K562 (cell line): ENCODE measurements around the gene COL6A2.

ENCODE experiments used
- CBFA2T2 ChIP-seq: fragments of 450-650 bp; conservative IDR thresholded peaks from 2 replicates; pipeline ENCODE4 v1.6.1; 2017; ENCODE audit warnings: mild to moderate bottlenecking
- CCNT2 ChIP-seq: IDR thresholded peaks from 2 replicates; pipeline ENCODE4 v1.6.1; 2011; ENCODE audit warnings: borderline replicate concordance, low read depth, mild to moderate bottlenecking, moderate library complexity, mixed read lengths, low read length; ENCODE audit not compliant: insufficient read length; ENCODE audit errors: extremely low read depth
- DNMT1 ChIP-seq: fragments of 450-650 bp; IDR thresholded peaks from 2 replicates; pipeline ENCODE4 v1.6.1; 2016; ENCODE audit warnings: antibody characterized with exemption, mild to moderate bottlenecking
- E2F4 ChIP-seq: sonication (generic); formaldehyde crosslinking; IDR thresholded peaks from 2 replicates; pipeline ENCODE4 v1.8.0; 2022; ENCODE audit warnings: mild to moderate bottlenecking, low read depth, missing genetic modification reagents
- EGR1 ChIP-seq: fragments of 450-650 bp; conservative IDR thresholded peaks from 2 replicates; pipeline ENCODE4 v1.6.1; 2017; ENCODE audit warnings: mild to moderate bottlenecking
- PKNOX1 ChIP-seq: fragments of 450-650 bp; IDR thresholded peaks from 2 replicates; pipeline ENCODE4 v1.6.1; 2016
- SP1 ChIP-seq: sonication (generic); formaldehyde crosslinking; IDR thresholded peaks from 2 replicates; pipeline ENCODE4 v1.8.1; 2022; ENCODE audit warnings: mild to moderate bottlenecking, missing genetic modification reagents
- TAF1 ChIP-seq: IDR thresholded peaks from 2 replicates; pipeline ENCODE4 v1.6.1; 2011; ENCODE audit warnings: mild to moderate bottlenecking, low read length, moderate library complexity; ENCODE audit not compliant: insufficient read depth, control insufficient read depth, severe bottlenecking; ENCODE audit errors: extremely low read depth
- ZNF324 ChIP-seq: fragments of 250-450 bp; sonication (Bioruptor Pico); IDR thresholded peaks from 2 replicates; pipeline ENCODE4 v1.4.0; 2020; ENCODE audit warnings: mild to moderate bottlenecking
- ZNF347 ChIP-seq: fragments of 450-650 bp; formaldehyde crosslinking; IDR thresholded peaks from 2 replicates; pipeline ENCODE4 v1.4.0; 2020; ENCODE audit warnings: low read depth, mild to moderate bottlenecking, moderate library complexity
- TF ChIP-seq, protein P1 (sequence below), 3 experiments: IDR thresholded peaks in 2 of 3; conservative IDR thresholded peaks in 1 of 3; 2 replicates each; pipeline ENCODE4 v1.5.1; 2011 to 2012; ENCODE audit warnings: low read length in 3 of 3, mild to moderate bottlenecking in 3 of 3, control low read depth in 2 of 3, improper control_type of control experiment in 1 of 3, inconsistent platforms in 1 of 3, low read depth in 1 of 3, mixed read lengths in 1 of 3, moderate library complexity in 1 of 3; ENCODE audit not compliant: insufficient read depth in 2 of 3
- TF ChIP-seq, protein P2 (sequence below): fragments of 150-350 bp; conservative IDR thresholded peaks from 2 replicates; pipeline ENCODE4 v1.6.1; 2014; ENCODE audit warnings: low read length
- TF ChIP-seq, protein P3 (sequence below): sonication (generic); formaldehyde crosslinking; IDR thresholded peaks from 2 replicates; pipeline ENCODE4 v1.9.0; 2022; ENCODE audit warnings: mild to moderate bottlenecking, missing genetic modification reagents

DNA sequence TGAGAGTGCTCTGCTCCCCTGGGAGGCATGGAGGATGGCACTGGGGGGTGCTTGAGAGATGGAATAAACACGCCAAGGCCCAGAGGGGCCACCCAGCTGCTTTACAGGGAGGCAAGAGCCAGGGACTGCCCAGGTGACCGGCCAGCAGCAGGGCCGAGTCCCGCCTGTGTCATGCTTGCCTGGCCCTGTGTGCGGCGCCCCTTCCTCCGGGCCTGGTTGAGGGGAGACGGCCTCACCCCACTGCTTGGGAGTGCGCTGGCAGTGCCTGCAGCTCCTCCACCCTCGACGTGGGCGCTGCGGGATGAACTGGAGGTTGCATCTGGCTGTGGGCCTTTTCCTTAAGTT lies 33.1 kb upstream of the COL6A2 start:
- TF ChIP-seq SP1 (no peak), CBFA2T2 (no peak), PKNOX1 (no peak), CCNT2 (no peak), EGR1 (no peak), DNMT1 (no peak), ZNF347 (CRISPR knock-in tag) (no peak), ZNF324 (CRISPR knock-in tag) (no peak), TAF1 (no peak), E2F4 (CRISPR knock-in tag) (no peak)
- TF ChIP-seq, protein P1, sequence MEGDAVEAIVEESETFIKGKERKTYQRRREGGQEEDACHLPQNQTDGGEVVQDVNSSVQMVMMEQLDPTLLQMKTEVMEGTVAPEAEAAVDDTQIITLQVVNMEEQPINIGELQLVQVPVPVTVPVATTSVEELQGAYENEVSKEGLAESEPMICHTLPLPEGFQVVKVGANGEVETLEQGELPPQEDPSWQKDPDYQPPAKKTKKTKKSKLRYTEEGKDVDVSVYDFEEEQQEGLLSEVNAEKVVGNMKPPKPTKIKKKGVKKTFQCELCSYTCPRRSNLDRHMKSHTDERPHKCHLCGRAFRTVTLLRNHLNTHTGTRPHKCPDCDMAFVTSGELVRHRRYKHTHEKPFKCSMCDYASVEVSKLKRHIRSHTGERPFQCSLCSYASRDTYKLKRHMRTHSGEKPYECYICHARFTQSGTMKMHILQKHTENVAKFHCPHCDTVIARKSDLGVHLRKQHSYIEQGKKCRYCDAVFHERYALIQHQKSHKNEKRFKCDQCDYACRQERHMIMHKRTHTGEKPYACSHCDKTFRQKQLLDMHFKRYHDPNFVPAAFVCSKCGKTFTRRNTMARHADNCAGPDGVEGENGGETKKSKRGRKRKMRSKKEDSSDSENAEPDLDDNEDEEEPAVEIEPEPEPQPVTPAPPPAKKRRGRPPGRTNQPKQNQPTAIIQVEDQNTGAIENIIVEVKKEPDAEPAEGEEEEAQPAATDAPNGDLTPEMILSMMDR (IDR thresholded peaks at IDR 0.05 in 2 of 3, conservative IDR thresholded peaks at IDR 0.05 in 1 of 3; ENCODE audit: insufficient read depth in 2 of 3, low read depth in 1 of 3, low read length in 3 of 3) = no peak
- TF ChIP-seq, protein P2, sequence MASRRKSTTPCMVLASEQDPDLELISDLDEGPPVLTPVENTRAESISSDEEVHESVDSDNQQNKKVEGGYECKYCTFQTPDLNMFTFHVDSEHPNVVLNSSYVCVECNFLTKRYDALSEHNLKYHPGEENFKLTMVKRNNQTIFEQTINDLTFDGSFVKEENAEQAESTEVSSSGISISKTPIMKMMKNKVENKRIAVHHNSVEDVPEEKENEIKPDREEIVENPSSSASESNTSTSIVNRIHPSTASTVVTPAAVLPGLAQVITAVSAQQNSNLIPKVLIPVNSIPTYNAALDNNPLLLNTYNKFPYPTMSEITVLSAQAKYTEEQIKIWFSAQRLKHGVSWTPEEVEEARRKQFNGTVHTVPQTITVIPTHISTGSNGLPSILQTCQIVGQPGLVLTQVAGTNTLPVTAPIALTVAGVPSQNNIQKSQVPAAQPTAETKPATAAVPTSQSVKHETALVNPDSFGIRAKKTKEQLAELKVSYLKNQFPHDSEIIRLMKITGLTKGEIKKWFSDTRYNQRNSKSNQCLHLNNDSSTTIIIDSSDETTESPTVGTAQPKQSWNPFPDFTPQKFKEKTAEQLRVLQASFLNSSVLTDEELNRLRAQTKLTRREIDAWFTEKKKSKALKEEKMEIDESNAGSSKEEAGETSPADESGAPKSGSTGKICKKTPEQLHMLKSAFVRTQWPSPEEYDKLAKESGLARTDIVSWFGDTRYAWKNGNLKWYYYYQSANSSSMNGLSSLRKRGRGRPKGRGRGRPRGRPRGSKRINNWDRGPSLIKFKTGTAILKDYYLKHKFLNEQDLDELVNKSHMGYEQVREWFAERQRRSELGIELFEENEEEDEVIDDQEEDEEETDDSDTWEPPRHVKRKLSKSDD = no peak
- TF ChIP-seq, protein P3, sequence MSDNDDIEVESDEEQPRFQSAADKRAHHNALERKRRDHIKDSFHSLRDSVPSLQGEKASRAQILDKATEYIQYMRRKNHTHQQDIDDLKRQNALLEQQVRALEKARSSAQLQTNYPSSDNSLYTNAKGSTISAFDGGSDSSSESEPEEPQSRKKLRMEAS (CRISPR knock-in tag) = no peak
